ENCODE data around the gene SLC16A10.

SLC16A10 gene

DNA sequence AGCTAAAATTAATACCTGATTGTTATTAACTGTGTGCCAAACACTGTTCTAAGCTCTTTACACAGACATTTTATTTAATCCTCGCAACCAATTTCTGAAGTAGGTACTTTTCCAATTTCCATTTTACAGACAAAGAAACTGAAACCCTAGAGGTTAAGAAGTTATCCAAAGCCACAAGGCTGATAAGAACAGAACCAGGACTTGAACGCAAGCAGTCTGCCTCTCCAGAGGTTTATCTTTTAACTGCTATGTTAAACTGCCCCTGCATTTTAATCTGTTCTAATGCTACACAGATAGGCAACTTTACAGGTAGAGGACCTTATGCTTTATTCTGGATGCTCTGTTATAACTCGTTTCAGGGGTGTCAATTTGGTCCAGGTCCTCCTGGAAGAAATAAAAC, 118.2 kb downstream of the SLC16A10 start:
- TF ChIP-seq, protein P1, sequence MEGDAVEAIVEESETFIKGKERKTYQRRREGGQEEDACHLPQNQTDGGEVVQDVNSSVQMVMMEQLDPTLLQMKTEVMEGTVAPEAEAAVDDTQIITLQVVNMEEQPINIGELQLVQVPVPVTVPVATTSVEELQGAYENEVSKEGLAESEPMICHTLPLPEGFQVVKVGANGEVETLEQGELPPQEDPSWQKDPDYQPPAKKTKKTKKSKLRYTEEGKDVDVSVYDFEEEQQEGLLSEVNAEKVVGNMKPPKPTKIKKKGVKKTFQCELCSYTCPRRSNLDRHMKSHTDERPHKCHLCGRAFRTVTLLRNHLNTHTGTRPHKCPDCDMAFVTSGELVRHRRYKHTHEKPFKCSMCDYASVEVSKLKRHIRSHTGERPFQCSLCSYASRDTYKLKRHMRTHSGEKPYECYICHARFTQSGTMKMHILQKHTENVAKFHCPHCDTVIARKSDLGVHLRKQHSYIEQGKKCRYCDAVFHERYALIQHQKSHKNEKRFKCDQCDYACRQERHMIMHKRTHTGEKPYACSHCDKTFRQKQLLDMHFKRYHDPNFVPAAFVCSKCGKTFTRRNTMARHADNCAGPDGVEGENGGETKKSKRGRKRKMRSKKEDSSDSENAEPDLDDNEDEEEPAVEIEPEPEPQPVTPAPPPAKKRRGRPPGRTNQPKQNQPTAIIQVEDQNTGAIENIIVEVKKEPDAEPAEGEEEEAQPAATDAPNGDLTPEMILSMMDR (IDR thresholded peaks at IDR 0.05; ENCODE audit: low read depth, low read length, missing control alignments), result no peak
- in situ Hi-C loops (cut with HindIII; ENCODE audit: low pct_ligation_motif_present, low sequenced_read_pairs), result no loop called here
- Histone ChIP-seq H3K36me3 (replicated peaks) (no peaks in the 10 kb centered on the region), H3K4me3 (ENCODE audit: low read depth, low read length) (no peak overlapping the region), H3K27me3 (replicated peaks) (no peaks in the 10 kb centered on the region), H3K27ac (no peak overlapping the region)
- no peak for DNase-seq

DNA sequence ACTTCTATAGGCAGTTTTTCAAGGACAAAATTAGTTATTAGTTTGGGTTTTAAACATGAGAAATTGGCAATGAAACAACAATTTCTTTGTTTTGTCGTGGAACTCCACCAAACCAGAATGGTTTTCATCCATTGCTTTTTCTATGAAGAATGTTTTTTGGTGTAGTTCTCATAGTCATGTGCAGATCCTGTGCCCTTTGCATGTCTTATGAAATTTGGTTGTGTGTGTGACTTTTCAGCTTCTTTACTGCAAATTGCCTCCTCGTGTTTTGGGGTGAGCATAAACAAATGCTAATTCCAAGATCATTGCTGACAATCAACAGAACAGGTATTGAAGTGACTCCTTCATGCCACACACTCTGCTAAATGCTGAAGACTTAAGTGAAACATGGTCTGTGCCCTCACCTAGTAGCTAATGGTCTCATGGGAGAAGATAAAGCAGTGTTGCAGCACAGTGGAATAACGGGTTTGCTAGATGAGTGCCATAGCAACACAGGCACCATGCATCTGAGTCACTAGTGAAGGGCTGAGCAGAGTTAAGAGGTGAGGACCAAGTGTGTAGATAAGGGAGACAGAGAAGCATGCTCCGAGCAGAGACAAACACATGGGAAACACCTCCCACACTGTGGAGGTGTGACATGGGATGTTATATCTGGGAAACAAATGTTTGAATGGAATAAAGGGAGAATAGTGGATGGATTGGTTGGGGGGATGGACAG, 120.0 kb downstream of the SLC16A10 start:
- Histone ChIP-seq H3K27me3 (replicated peaks) (no peaks in the 10 kb centered on the region), H3K36me3 (replicated peaks) (no peaks in the 10 kb centered on the region), H3K4me3 (ENCODE audit: low read depth, low read length) (no peak overlapping the region), H3K27ac (no peak overlapping the region)
- TF ChIP-seq, protein P1 (IDR thresholded peaks at IDR 0.05; ENCODE audit: low read depth, low read length, missing control alignments), result no peak
- DNase-seq, result peak; percentile 24
- in situ Hi-C loops (cut with HindIII; ENCODE audit: low pct_ligation_motif_present, low sequenced_read_pairs), result no loop called here

DNA sequence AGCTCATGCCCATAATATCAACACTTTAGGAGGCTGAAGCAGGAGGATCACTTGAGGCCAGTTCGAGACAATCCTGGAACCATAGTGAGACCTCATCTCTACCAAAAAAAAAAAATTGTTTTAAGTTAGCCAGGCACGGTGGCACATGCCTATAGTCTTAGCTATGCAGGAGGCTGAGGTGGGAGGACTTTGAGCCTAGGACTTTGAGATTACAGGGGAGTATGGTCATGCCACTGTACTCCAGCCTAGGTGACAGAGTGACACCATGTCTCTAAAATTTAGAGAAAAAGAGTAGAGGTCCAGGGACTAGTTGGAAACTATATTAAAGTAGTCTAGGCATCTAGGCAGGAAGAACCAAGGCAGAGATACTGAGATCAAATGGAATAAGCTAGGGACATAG, 121.6 kb downstream of the SLC16A10 start:
- Histone ChIP-seq H3K27me3 (replicated peaks) (no peaks in the 10 kb centered on the region), H3K27ac (no peak overlapping the region), H3K36me3 (replicated peaks) (no peaks in the 10 kb centered on the region), H3K4me3 (ENCODE audit: low read depth, low read length) (no peak overlapping the region)
- in situ Hi-C loops (cut with HindIII; ENCODE audit: low pct_ligation_motif_present, low sequenced_read_pairs), result no loop called here
- TF ChIP-seq, protein P1 (IDR thresholded peaks at IDR 0.05; ENCODE audit: low read depth, low read length, missing control alignments), result no peak
- no peak for DNase-seq

DNA sequence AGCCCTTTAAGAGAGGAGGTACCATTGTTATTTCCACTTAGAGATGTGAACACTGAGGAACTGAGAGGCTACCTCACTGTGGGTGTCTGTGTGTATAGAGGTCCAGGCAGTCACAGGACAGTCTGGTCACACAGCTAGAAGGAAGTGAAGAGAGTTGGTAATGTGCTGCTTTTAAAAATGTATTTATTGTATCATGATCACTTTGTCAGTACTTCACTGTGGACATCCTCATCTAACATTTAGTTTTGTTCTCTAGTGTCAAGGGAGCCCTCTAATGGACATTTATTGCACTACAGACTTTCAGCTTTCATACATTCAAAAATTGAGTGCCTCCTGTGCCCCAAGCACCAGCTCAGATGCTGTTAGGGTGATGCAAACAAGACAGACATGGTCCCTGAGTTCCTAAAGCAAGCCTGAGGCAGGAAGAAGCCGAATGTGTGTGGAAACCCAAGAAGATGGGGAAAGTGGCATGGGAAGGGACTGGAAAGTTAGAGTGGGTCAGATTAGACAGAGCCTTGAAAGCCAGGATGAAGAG, 123.0 kb downstream of the SLC16A10 start:
- DNase-seq, result peak; percentile 47
- H3K4me3 ChIP-seq (ENCODE audit: low read depth, low read length), result no peak overlapping the region
- TF ChIP-seq, protein P1 (IDR thresholded peaks at IDR 0.05; ENCODE audit: low read depth, low read length, missing control alignments), result peak; percentile 67
- H3K27me3 ChIP-seq (replicated peaks), result no peaks in the 10 kb centered on the region
- in situ Hi-C loops (cut with HindIII; ENCODE audit: low pct_ligation_motif_present, low sequenced_read_pairs), result no loop called here
- H3K27ac ChIP-seq, result no peak overlapping the region
- no peaks in the 10 kb centered on the region for H3K36me3 ChIP-seq (replicated peaks)

DNA sequence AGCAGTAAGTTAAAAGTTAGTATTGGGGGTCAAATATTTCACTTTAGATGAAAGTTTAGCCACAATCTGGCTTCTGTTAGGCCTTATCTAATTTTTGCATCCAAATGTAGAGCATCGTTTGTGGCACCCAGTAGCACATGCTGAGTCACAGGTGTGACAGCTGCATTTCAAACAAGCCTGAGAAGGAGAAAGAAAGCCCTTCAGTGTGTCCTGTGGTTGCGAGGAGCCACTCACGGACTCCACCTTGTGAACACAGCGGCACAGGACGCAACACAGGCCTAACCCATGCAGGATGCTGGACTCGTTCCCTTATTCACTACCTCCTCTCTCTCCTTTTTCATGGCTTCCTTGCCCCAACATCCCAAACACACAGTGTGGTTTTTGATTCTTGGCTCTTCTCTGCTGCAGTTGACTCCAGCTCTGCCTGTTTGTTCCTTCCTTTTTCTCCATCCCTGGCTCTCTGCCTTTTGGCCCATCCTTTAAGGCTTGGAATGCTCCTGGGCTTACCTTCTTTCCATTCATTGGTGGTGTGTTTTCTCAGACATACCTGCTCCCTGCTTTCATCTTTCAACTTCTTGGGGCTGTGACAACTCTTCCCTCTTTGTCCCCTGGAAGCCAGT, 124.2 kb downstream of the SLC16A10 start:
- Histone ChIP-seq H3K4me3 (ENCODE audit: low read depth, low read length) (no peak overlapping the region), H3K27me3 (replicated peaks) (no peaks in the 10 kb centered on the region), H3K36me3 (replicated peaks) (no peaks in the 10 kb centered on the region), H3K27ac (no peak overlapping the region)
- DNase-seq, result no peak
- in situ Hi-C loops (cut with HindIII; ENCODE audit: low pct_ligation_motif_present, low sequenced_read_pairs), result no loop called here
- TF ChIP-seq, protein P1 (IDR thresholded peaks at IDR 0.05; ENCODE audit: low read depth, low read length, missing control alignments), result no peak

Measured in brain microvascular endothelial cell (primary cell).